Measurements from ENCODE around the gene PRSS48.

PRSS48 gene

DNA sequence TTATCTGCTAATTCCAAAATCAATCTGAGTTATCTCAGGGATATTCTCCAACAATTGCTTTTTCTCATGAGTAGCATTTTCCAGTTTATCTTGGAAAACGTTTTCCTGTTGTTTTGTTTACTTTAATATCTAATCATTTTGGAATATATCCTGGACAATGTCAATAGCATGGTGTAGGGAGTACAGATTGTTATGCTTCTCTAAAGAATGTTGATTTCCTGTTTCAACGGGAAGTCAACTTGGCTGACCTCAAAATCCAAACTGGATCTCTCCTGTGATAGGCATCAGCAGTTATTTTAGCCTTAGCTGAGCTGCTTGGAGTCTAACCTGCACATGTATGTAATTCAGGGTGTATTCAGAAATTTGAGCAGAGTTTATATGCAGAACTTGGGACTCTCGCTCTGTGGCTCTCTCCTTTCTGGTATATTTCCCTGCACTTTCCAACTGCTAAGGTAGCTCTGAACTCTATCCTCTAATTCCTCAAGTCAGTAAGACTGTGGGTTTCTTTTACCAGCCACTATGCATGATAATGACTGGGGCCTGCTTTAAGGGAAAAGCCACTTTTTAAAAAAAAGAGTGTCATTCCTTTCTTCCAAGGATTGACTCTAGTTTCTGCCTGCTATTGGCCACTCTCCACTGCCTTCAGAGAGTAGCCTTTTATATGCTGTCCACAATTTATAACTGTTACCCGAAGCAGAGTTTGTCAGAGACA is 7.7 kb downstream of the PRSS48 start:
- H3K4me1 ChIP-seq (ENCODE audit: control extremely low read depth in 1 of 4, control insufficient read depth in 4 of 4, insufficient read depth in 4 of 4, low read length in 3 of 4): no peaks in the 10 kb centered on the region
- ChIA-PET CTCF (no interaction called here), POLR2A (no interaction called here)
- H3K27me3 ChIP-seq (replicated peaks in 2 of 5; ENCODE audit: control insufficient read depth in 4 of 5, insufficient read depth in 5 of 5, low read length in 4 of 5): peaks cover 0 to 5% (median 0%) of the 10 kb centered on the region in 5 experiments
- no peak for DNase-seq
- H3K9me3 ChIP-seq (ENCODE audit: control extremely low read depth in 1 of 5, control insufficient read depth in 4 of 5, insufficient read depth in 2 of 5, low read depth in 1 of 5, low read length in 4 of 5): peaks cover 0 to 5% (median 0%) of the 10 kb centered on the region in 5 experiments
- no peak overlapping the region for H3K27ac ChIP-seq (ENCODE audit: insufficient read depth in 1 of 2, low read depth in 1 of 2, low read length in 2 of 2, poor library complexity in 1 of 2, severe bottlenecking in 2 of 2)
- H3K4me3 ChIP-seq (ENCODE audit: control insufficient read depth in 1 of 7, extremely low read depth in 1 of 7, insufficient read depth in 4 of 7, low read depth in 2 of 7, low read length in 6 of 7): no peak overlapping the region
- WGBS (ENCODE audit: insufficient coverage): 79% methylated on average over 3 of the region's 4 CpGs
- H3K36me3 ChIP-seq (ENCODE audit: control insufficient read depth in 4 of 4, insufficient read depth in 4 of 4, low read length in 3 of 4): no peaks in the 10 kb centered on the region

DNA sequence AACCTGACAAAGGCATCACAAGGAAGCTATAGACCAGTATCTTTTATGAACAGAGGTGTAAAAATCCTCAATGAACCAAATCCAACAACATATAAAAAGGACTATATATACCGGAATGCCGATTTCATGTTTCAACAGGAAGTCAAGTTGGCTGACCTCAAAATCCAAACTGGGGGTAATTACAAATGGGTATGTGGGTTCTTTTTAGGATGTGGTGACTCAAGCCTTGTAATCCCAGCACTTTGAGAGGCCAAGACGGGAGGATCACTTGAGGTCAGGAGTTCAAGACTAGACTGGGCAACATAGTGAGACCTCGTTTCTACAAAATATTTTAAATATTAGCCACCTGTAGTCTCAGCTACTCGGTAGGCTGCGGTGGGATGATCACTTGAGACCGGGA is 10.4 kb downstream of the PRSS48 start:
- DNase-seq: no peak
- 93% methylated on average over 5 of the region's 7 CpGs for WGBS (ENCODE audit: insufficient coverage)
- no peaks in the 10 kb centered on the region for H3K27me3 ChIP-seq (replicated peaks in 2 of 5; ENCODE audit: control insufficient read depth in 4 of 5, insufficient read depth in 5 of 5, low read length in 4 of 5)
- no peaks in the 10 kb centered on the region for H3K36me3 ChIP-seq (ENCODE audit: control insufficient read depth in 4 of 4, insufficient read depth in 4 of 4, low read length in 3 of 4)
- no peak overlapping the region for H3K4me3 ChIP-seq (ENCODE audit: control insufficient read depth in 1 of 7, extremely low read depth in 1 of 7, insufficient read depth in 4 of 7, low read depth in 2 of 7, low read length in 6 of 7)
- ChIA-PET CTCF (no interaction called here), POLR2A (no interaction called here)
- no peaks in the 10 kb centered on the region for H3K4me1 ChIP-seq (ENCODE audit: control extremely low read depth in 1 of 4, control insufficient read depth in 4 of 4, insufficient read depth in 4 of 4, low read length in 3 of 4)
- H3K9me3 ChIP-seq (ENCODE audit: control extremely low read depth in 1 of 5, control insufficient read depth in 4 of 5, insufficient read depth in 2 of 5, low read depth in 1 of 5, low read length in 4 of 5): peaks cover 0 to 5% (median 1%) of the 10 kb centered on the region in 5 experiments
- H3K27ac ChIP-seq (ENCODE audit: insufficient read depth in 1 of 2, low read depth in 1 of 2, low read length in 2 of 2, poor library complexity in 1 of 2, severe bottlenecking in 2 of 2): no peak overlapping the region

DNA sequence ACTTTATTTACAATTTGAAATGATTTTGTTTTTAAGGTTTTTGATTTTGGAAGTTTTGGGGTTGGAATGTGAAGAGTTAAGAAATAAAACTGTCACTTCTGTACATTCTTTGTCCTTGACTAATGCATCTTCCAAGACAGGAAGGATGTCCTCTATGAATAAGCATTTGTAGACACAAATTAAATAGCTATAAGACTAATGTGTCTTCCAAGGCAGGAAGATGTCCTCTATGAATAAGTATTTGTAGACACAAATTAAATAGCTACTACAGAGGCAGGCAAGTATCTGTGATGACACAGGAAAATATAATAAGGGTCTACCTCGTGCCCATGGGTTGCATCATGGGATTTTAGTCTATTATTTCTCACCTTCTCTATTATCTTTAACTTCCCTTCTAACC is 14.5 kb downstream of the PRSS48 start:
- no peaks in the 10 kb centered on the region for H3K27me3 ChIP-seq (replicated peaks in 2 of 5; ENCODE audit: control insufficient read depth in 4 of 5, insufficient read depth in 5 of 5, low read length in 4 of 5)
- H3K4me1 ChIP-seq (ENCODE audit: control extremely low read depth in 1 of 4, control insufficient read depth in 4 of 4, insufficient read depth in 4 of 4, low read length in 3 of 4): no peaks in the 10 kb centered on the region
- no peak for DNase-seq
- H3K4me3 ChIP-seq (ENCODE audit: control insufficient read depth in 1 of 7, extremely low read depth in 1 of 7, insufficient read depth in 4 of 7, low read depth in 2 of 7, low read length in 6 of 7): no peak overlapping the region
- H3K9me3 ChIP-seq (ENCODE audit: control extremely low read depth in 1 of 5, control insufficient read depth in 4 of 5, insufficient read depth in 2 of 5, low read depth in 1 of 5, low read length in 4 of 5): peaks cover 0 to 3% (median 0%) of the 10 kb centered on the region in 5 experiments
- H3K27ac ChIP-seq (ENCODE audit: insufficient read depth in 1 of 2, low read depth in 1 of 2, low read length in 2 of 2, poor library complexity in 1 of 2, severe bottlenecking in 2 of 2): no peak overlapping the region
- ChIA-PET CTCF (no interaction called here), POLR2A (no interaction called here)
- H3K36me3 ChIP-seq (ENCODE audit: control insufficient read depth in 4 of 4, insufficient read depth in 4 of 4, low read length in 3 of 4): no peaks in the 10 kb centered on the region
- 100% methylated on average over 1 of the region's 1 CpG for WGBS (ENCODE audit: insufficient coverage)

DNA sequence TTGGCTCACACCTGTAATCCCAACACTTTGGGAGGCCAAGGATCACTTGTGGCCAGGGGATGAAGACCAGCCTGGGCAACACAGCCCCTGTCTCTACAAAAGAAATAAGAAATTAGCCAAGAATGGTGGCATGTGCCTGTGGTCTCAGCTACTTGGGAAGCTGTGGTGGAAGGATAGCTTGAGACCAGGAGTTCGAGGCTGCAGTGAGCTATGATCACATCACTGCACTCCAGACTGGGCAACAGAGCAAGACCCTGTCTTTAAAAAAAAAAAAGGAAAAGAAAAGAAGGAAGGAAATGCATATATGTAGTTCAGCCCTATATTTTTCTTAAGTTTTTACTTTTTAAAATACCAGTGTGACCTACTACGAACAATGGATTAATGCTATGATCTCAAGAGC is 15.1 kb downstream of the PRSS48 start:
- Histone ChIP-seq H3K4me1 (ENCODE audit: control extremely low read depth in 1 of 4, control insufficient read depth in 4 of 4, insufficient read depth in 4 of 4, low read length in 3 of 4) (no peaks in the 10 kb centered on the region), H3K36me3 (ENCODE audit: control insufficient read depth in 4 of 4, insufficient read depth in 4 of 4, low read length in 3 of 4) (no peaks in the 10 kb centered on the region), H3K4me3 (ENCODE audit: control insufficient read depth in 1 of 7, extremely low read depth in 1 of 7, insufficient read depth in 4 of 7, low read depth in 2 of 7, low read length in 6 of 7) (no peak overlapping the region), H3K27me3 (replicated peaks in 2 of 5; ENCODE audit: control insufficient read depth in 4 of 5, insufficient read depth in 5 of 5, low read length in 4 of 5) (no peaks in the 10 kb centered on the region), H3K27ac (ENCODE audit: insufficient read depth in 1 of 2, low read depth in 1 of 2, low read length in 2 of 2, poor library complexity in 1 of 2, severe bottlenecking in 2 of 2) (no peak overlapping the region), H3K9me3 (ENCODE audit: control extremely low read depth in 1 of 5, control insufficient read depth in 4 of 5, insufficient read depth in 2 of 5, low read depth in 1 of 5, low read length in 4 of 5) (peaks cover 0 to 3% (median 0%) of the 10 kb centered on the region in 5 experiments)
- DNase-seq: no peak
- ChIA-PET POLR2A (no interaction called here), CTCF (no interaction called here)
- 83% methylated on average over 1 of the region's 2 CpGs for WGBS (ENCODE audit: insufficient coverage)

DNA sequence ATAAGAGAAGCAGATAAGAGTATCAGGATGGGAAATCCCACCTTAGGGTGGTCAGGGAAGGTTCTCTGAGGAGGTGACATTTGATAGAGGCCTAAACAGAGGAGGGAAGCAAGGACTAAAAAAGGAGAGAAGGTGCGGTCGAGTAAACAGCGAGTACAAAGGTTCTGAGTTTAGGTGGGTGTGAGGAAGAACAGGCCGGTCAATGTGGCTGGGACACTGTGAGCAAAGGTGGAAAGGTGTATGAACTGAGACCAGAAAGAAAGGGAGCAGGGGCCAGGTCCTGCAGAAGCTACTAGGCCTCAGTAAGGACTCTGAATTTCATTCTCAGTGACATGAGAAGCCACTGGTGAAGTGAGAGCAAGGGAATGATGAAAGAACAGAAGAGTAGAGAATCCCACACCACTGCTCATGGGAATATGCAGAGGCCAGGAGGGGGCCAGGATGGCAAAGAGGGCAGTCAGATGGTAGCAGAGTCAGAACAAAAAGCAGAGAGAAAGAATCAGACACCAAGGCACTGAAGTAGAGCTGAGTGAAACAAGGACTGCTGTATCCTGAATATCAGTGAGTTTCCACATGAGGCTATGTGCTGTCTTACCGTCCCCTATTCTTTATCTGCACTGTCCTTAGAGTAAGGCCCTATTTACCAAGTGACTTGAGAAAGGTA is 18.0 kb downstream of the PRSS48 start:
- CTCF ChIA-PET: no interaction called here

DNA sequence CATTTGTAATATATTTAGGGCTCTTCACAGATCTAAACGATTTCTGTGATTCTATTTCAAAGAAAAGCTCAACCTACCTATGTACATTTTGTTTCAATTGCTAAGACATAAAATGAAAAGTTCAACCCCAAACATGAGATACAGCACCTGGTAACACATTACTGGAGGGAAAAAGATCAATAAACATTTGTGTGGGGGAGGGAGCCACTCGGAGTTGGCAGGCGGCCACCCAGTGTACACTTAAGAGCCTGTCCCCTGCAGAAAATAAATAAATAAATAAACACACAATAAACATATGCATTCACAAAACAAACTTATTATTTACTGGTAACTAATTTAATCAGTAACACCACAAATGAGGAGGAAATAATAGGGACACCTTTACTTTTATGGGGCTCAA is 19.3 kb downstream of the PRSS48 start:
- POLR2A ChIA-PET: no interaction called here
- CTCF ChIA-PET: no interaction called here
- no peaks in the 10 kb centered on the region for H3K9me3 ChIP-seq (ENCODE audit: control extremely low read depth in 1 of 5, control insufficient read depth in 4 of 5, insufficient read depth in 2 of 5, low read depth in 1 of 5, low read length in 4 of 5)
- no peak overlapping the region for H3K27ac ChIP-seq (ENCODE audit: insufficient read depth in 1 of 2, low read depth in 1 of 2, low read length in 2 of 2, poor library complexity in 1 of 2, severe bottlenecking in 2 of 2)
- H3K4me1 ChIP-seq (ENCODE audit: control extremely low read depth in 1 of 4, control insufficient read depth in 4 of 4, insufficient read depth in 4 of 4, low read length in 3 of 4): no peaks in the 10 kb centered on the region
- no CpG with 5 or more reads among the region's 3 CpGs for WGBS (ENCODE audit: insufficient coverage)
- no peaks in the 10 kb centered on the region for H3K36me3 ChIP-seq (ENCODE audit: control insufficient read depth in 4 of 4, insufficient read depth in 4 of 4, low read length in 3 of 4)
- no peaks in the 10 kb centered on the region for H3K27me3 ChIP-seq (replicated peaks in 2 of 5; ENCODE audit: control insufficient read depth in 4 of 5, insufficient read depth in 5 of 5, low read length in 4 of 5)
- DNase-seq: no peak
- H3K4me3 ChIP-seq (ENCODE audit: control insufficient read depth in 1 of 7, extremely low read depth in 1 of 7, insufficient read depth in 4 of 7, low read depth in 2 of 7, low read length in 6 of 7): no peak overlapping the region

More for the DNA sequence above, 18.0 kb downstream of the PRSS48 start:
- H3K9me3 ChIP-seq (ENCODE audit: control extremely low read depth in 1 of 5, control insufficient read depth in 4 of 5, insufficient read depth in 2 of 5, low read depth in 1 of 5, low read length in 4 of 5): peaks cover 0 to 3% (median 0%) of the 10 kb centered on the region in 5 experiments
- 100% methylated on average over 5 of the region's 5 CpGs for WGBS (ENCODE audit: insufficient coverage)
- no peaks in the 10 kb centered on the region for H3K36me3 ChIP-seq (ENCODE audit: control insufficient read depth in 4 of 4, insufficient read depth in 4 of 4, low read length in 3 of 4)
- no peak for DNase-seq
- H3K4me1 ChIP-seq (ENCODE audit: control extremely low read depth in 1 of 4, control insufficient read depth in 4 of 4, insufficient read depth in 4 of 4, low read length in 3 of 4): no peaks in the 10 kb centered on the region
- H3K27me3 ChIP-seq (replicated peaks in 2 of 5; ENCODE audit: control insufficient read depth in 4 of 5, insufficient read depth in 5 of 5, low read length in 4 of 5): no peaks in the 10 kb centered on the region
- H3K4me3 ChIP-seq (ENCODE audit: control insufficient read depth in 1 of 7, extremely low read depth in 1 of 7, insufficient read depth in 4 of 7, low read depth in 2 of 7, low read length in 6 of 7): no peak overlapping the region
- POLR2A ChIA-PET: no interaction called here
- no peak overlapping the region for H3K27ac ChIP-seq (ENCODE audit: insufficient read depth in 1 of 2, low read depth in 1 of 2, low read length in 2 of 2, poor library complexity in 1 of 2, severe bottlenecking in 2 of 2)

DNA sequence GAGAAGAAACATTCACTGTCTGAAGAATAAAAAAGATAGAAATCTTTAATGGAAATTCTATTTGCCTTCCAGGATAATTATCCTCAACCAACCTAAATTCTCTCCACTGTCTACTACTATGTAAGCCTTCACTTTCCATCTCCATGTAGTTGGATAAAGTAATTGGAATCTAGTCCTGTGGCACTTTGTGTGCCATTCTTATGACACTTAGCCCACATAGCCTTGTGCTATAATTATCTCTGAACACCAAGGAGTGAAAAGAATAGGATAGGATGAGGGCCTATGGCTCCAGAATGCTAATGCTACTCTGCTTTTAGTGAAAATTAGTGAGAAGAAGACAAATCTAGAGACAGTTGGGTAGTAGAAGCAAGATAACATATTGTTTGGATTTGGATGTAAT is 20.2 kb downstream of the PRSS48 start:
- POLR2A ChIA-PET: no interaction called here
- H3K4me1 ChIP-seq (ENCODE audit: control extremely low read depth in 1 of 4, control insufficient read depth in 4 of 4, insufficient read depth in 4 of 4, low read length in 3 of 4): no peaks in the 10 kb centered on the region
- no peak for DNase-seq
- H3K27me3 ChIP-seq (replicated peaks in 2 of 5; ENCODE audit: control insufficient read depth in 4 of 5, insufficient read depth in 5 of 5, low read length in 4 of 5): no peaks in the 10 kb centered on the region
- no peaks in the 10 kb centered on the region for H3K36me3 ChIP-seq (ENCODE audit: control insufficient read depth in 4 of 4, insufficient read depth in 4 of 4, low read length in 3 of 4)
- H3K27ac ChIP-seq (ENCODE audit: insufficient read depth in 1 of 2, low read depth in 1 of 2, low read length in 2 of 2, poor library complexity in 1 of 2, severe bottlenecking in 2 of 2): no peak overlapping the region
- CTCF ChIA-PET: no interaction called here
- no peaks in the 10 kb centered on the region for H3K9me3 ChIP-seq (ENCODE audit: control extremely low read depth in 1 of 5, control insufficient read depth in 4 of 5, insufficient read depth in 2 of 5, low read depth in 1 of 5, low read length in 4 of 5)
- no peak overlapping the region for H3K4me3 ChIP-seq (ENCODE audit: control insufficient read depth in 1 of 7, extremely low read depth in 1 of 7, insufficient read depth in 4 of 7, low read depth in 2 of 7, low read length in 6 of 7)

Data from common myeloid progenitor, CD34-positive (primary cell).